K562 (cell line): ENCODE results near the gene TSPAN11. TPM values are rescaled to one million over a fixed set of nuclear protein-coding genes. Genes with fewer than 3 reads are reported as not detected.

Experiments
- ATAC-seq: fragments of 200-7000 bp; cut with Tn5 transposase; 3 replicates; pipeline ENCODE4 v1.9.1; 2020; ENCODE audit warnings: moderate library complexity
- BruUV-seq: library from RNA; stranded (reverse); fragments of 400-500 nt; replicated peaks from 2 replicates; lab custom pipeline; 2021; lab: Mats Ljungman, UMichigan
- CTCF ChIA-PET: fragments of 300-600 bp; formaldehyde crosslinking; extraction: SDS; loops from one replicate; lab custom pipeline; 2021; ENCODE audit warnings: low intra/inter-chr PET ratio; lab: Yijun Ruan, JAX
- POLR2A ChIA-PET: fragments of 300-600, 350-650 bp; sonication (Branson Sonifier 250); formaldehyde crosslinking; extraction: SDS; loops from one replicate; lab custom pipeline; 2021; ENCODE audit warnings: antibody characterized with exemption, inconsistent platforms; lab: Yijun Ruan, JAX
- DNase-seq, 4 experiments: peaks; one replicate each; pipeline versions ENCODE4 v3.0.0 to v3.0.0-alpha.2; 2011 to 2018; ENCODE audit warnings: low spot score in 3 of 4, mixed read lengths in 3 of 4; ENCODE audit errors: extremely low read depth in 1 of 4
- FAIRE-seq: peaks from 2 replicates; lab custom pipeline; 2011; peaks lifted over from hg19 to GRCh38; lab: Jason Lieb, UNC
- H2AFZ ChIP-seq: 2 replicates; pipeline ENCODE4 v1.6.0; 2011; ENCODE audit warnings: low read depth, low read length, control low read depth, inconsistent platforms
- H3K27ac ChIP-seq: fragments of 200-600 bp; 3 replicates; pipeline ENCODE4 v1.8.0; 2011; ENCODE audit warnings: low read depth, mild to moderate bottlenecking, control low read depth, inconsistent platforms, low read length, moderate library complexity, mixed read lengths; ENCODE audit errors: extremely low read depth
- H3K27me3 ChIP-seq, 2 experiments: fragments of 300-600 bp in 1 of 2; 2 replicates in 1 of 2; 3 replicates in 1 of 2; pipeline versions ENCODE4 v1.6.0 to v1.8.0; 2011; ENCODE audit warnings: inconsistent platforms in 2 of 2, low read length in 2 of 2, mild to moderate bottlenecking in 1 of 2, mixed read lengths in 1 of 2, moderate library complexity in 1 of 2; ENCODE audit not compliant: control insufficient read depth in 2 of 2, insufficient read depth in 2 of 2
- H3K36me3 ChIP-seq: fragments of 300-600 bp; 3 replicates; pipeline ENCODE4 v1.8.0; 2011; ENCODE audit warnings: mild to moderate bottlenecking, low read length, inconsistent platforms; ENCODE audit not compliant: control insufficient read depth, insufficient read depth
- H3K4me1 ChIP-seq, 2 experiments: fragments of 200-600 bp in 1 of 2; replicated peaks in 1 of 2; 2 replicates in 1 of 2; 3 replicates in 1 of 2; pipeline versions ENCODE4 v1.5.1 to v1.8.0; 2011; ENCODE audit warnings: inconsistent platforms in 2 of 2, low read length in 2 of 2, mild to moderate bottlenecking in 1 of 2, mixed read lengths in 1 of 2, moderate library complexity in 1 of 2; ENCODE audit not compliant: control insufficient read depth in 2 of 2, insufficient read depth in 2 of 2
- H3K4me2 ChIP-seq: 2 replicates; pipeline ENCODE4 v1.6.1; 2011; ENCODE audit warnings: low read length, control low read depth, inconsistent platforms, mixed read lengths; ENCODE audit not compliant: insufficient read depth
- H3K4me3 ChIP-seq: fragments of 200-600 bp; sonication (generic), shearing (Covaris generic); 2 replicates; pipeline ENCODE4 v1.5.1; 2016; ENCODE audit warnings: control low read depth, inconsistent platforms
- H3K79me2 ChIP-seq: fragments of 200-600 bp; 3 replicates; pipeline ENCODE4 v1.8.0; 2011; ENCODE audit warnings: low read length, inconsistent platforms; ENCODE audit not compliant: control insufficient read depth, insufficient read depth
- H3K9ac ChIP-seq, 2 experiments: 2 replicates each; pipeline versions ENCODE4 v1.6.0 to v1.6.1; 2011; ENCODE audit warnings: low read depth in 2 of 2, low read length in 2 of 2, control low read depth in 1 of 2, inconsistent platforms in 1 of 2, mild to moderate bottlenecking in 1 of 2, mixed read lengths in 1 of 2; ENCODE audit not compliant: insufficient read depth in 1 of 2
- H3K9me1 ChIP-seq: one replicate; pipeline ENCODE4 v1.6.0; 2011; ENCODE audit warnings: inconsistent platforms, mild to moderate bottlenecking, low read length, moderate library complexity; ENCODE audit not compliant: control insufficient read depth, insufficient read depth
- H3K9me3 ChIP-seq: replicated peaks from 2 replicates; pipeline ENCODE4 v1.5.1; 2011; ENCODE audit warnings: low read depth, low read length, inconsistent platforms; ENCODE audit not compliant: control insufficient read depth, insufficient read depth
- H4K20me1 ChIP-seq: replicated peaks from 2 replicates; pipeline ENCODE4 v1.6.1; 2011; ENCODE audit warnings: low read length, inconsistent platforms, mixed read lengths; ENCODE audit not compliant: control insufficient read depth, insufficient read depth
- ARNT ChIP-seq, 2 experiments: fragments of 450-650 bp; IDR thresholded peaks; 2 replicates each; pipeline ENCODE4 v1.6.1; 2016; ENCODE audit warnings: mild to moderate bottlenecking in 1 of 2
- BRD9 ChIP-seq: fragments of 450-650 bp; IDR thresholded peaks from 2 replicates; pipeline ENCODE4 v1.6.1; 2018; ENCODE audit warnings: low read depth; ENCODE audit not compliant: partially characterized antibody
- CGGBP1 ChIP-seq: fragments of 250-450 bp; sonication (Bioruptor Pico); IDR thresholded peaks from 2 replicates; pipeline ENCODE4 v1.9.0; 2021; ENCODE audit warnings: mild to moderate bottlenecking
- KDM5B ChIP-seq: fragments of 200-600 bp; sonication (generic); IDR thresholded peaks from 2 replicates; pipeline ENCODE4 v1.6.1; 2012; ENCODE audit warnings: low read depth, mild to moderate bottlenecking, moderate library complexity, low read length, control low read depth, inconsistent platforms; ENCODE audit not compliant: insufficient replicate concordance
- MTA1 ChIP-seq: fragments of 450-650 bp; IDR thresholded peaks from 2 replicates; pipeline ENCODE4 v1.6.1; 2017; ENCODE audit warnings: borderline replicate concordance
- NFE2 ChIP-seq: IDR thresholded peaks from 2 replicates; pipeline ENCODE4 v1.6.1; 2014; ENCODE audit warnings: antibody characterized with exemption, low read depth
- NR2C1 ChIP-seq, 2 experiments: fragments of 450-650 bp; IDR thresholded peaks; 2 replicates each; pipeline ENCODE4 v1.6.1; 2017; ENCODE audit warnings: mild to moderate bottlenecking in 2 of 2, antibody characterized with exemption in 1 of 2, inconsistent platforms in 1 of 2, missing compliant biosample characterization in 1 of 2, missing genetic modification characterization in 1 of 2
- PPARD ChIP-seq: fragments of 250-450 bp; sonication (Bioruptor Pico); IDR thresholded peaks from 2 replicates; pipeline ENCODE4 v1.8.0; 2022; ENCODE audit warnings: inconsistent platforms, mild to moderate bottlenecking, moderate library complexity
- SMARCA5 ChIP-seq: fragments of 450-650 bp; IDR thresholded peaks from 2 replicates; pipeline ENCODE4 v1.6.1; 2016
- SMARCE1 ChIP-seq: fragments of 450-650 bp; IDR thresholded peaks from 2 replicates; pipeline ENCODE4 v1.7.1; 2016; ENCODE audit warnings: mild to moderate bottlenecking
- STAT5A ChIP-seq: IDR thresholded peaks from 2 replicates; pipeline ENCODE4 v1.6.1; 2012; ENCODE audit warnings: low read length, inconsistent platforms, borderline replicate concordance
- TCF7 ChIP-seq: sonication (generic); IDR thresholded peaks from 2 replicates; pipeline ENCODE4 v1.6.1; 2016; ENCODE audit warnings: antibody characterized with exemption, borderline replicate concordance
- TRIM24 ChIP-seq, 2 experiments: fragments of 450-650 bp; IDR thresholded peaks; 2 replicates each; pipeline ENCODE4 v1.6.1; 2016
- ZBTB7A ChIP-seq: IDR thresholded peaks from 2 replicates; pipeline ENCODE4 v1.6.1; 2011; ENCODE audit warnings: low read depth, mild to moderate bottlenecking, low read length, moderate library complexity, borderline replicate concordance; ENCODE audit not compliant: control insufficient read depth
- ZNF561 ChIP-seq: fragments of 450-650 bp; formaldehyde crosslinking; conservative IDR thresholded peaks from 2 replicates; pipeline ENCODE4 v1.4.0; 2020; ENCODE audit warnings: mild to moderate bottlenecking, moderate library complexity
- ZNF583 ChIP-seq: fragments of 250-450 bp; sonication (Bioruptor Pico); IDR thresholded peaks from 2 replicates; pipeline ENCODE4 v1.4.0; 2020
- ZNF589 ChIP-seq: fragments of 200-800 bp; sonication (Bioruptor generic); IDR thresholded peaks from 2 replicates; pipeline ENCODE4 v1.6.1; 2016; ENCODE audit warnings: low read depth, missing genetic modification characterization, missing compliant biosample characterization
- ZNF75A ChIP-seq: fragments of 450-650 bp; formaldehyde crosslinking; IDR thresholded peaks from 2 replicates; pipeline ENCODE4 v1.4.0; 2020; ENCODE audit warnings: mild to moderate bottlenecking
- WGBS: fragments of 100-300 bp; shearing (Covaris generic); methylation state at CpG from one replicate; pipeline ENCODE4 v1.1.6; 2016; ENCODE audit warnings: low coverage, mixed read lengths; ENCODE audit not compliant: insufficient coverage; ENCODE audit errors: missing lambda C conversion rate; 5-methylcytosine and 5-hydroxymethylcytosine counted together
- in situ Hi-C: fragments of 300-500 bp; cut with MboI; formaldehyde crosslinking; loops from 4 replicates; pipeline ENCODE4 v1.15.0; 2018; ENCODE audit warnings: inconsistent platforms, mixed read lengths
- intact Hi-C: fragments of 100-400 bp; cut with micrococcal nuclease; formaldehyde crosslinking; loops from 2 replicates; pipeline ENCODE4 v1.14.2; 2022
- polyA plus RNA-seq, 8 experiments: library from polyadenylated mRNA; depleted of rRNA in 4 of 8; stranded (reverse) in 5 of 8; unstranded in 3 of 8; fragments of >200 nt; fragmentation: Nextera tagmentation in 2 of 8; fragmentation: Illumina TruSeq in 1 of 8; extraction: Ambion mirVana in 2 of 8; extraction: Trizol in 1 of 8; gene quantifications; 2 replicates each; pipeline versions ENCODE4 v1.2.1 to v1.2.3, GENCODE V29; 2011 to 2014; ENCODE audit warnings: inconsistent platforms in 1 of 8, missing spikeins in 1 of 8
- total RNA-seq, 7 experiments: library from RNA; depleted of rRNA in 6 of 7; stranded (reverse); fragments of >200 nt in 6 of 7; fragmentation: Illumina TruSeq in 2 of 7; extraction: Trizol in 2 of 7; gene quantifications; 2 replicates each; pipeline versions ENCODE4 v1.2.1 to v1.2.3, GENCODE V29; 2011 to 2021; ENCODE audit warnings: low replicate concordance in 1 of 7
- TF ChIP-seq, protein P1 (sequence below): sonication (generic); formaldehyde crosslinking; IDR thresholded peaks from 2 replicates; pipeline ENCODE4 v1.8.0; 2022; ENCODE audit warnings: mild to moderate bottlenecking, low read depth, missing genetic modification reagents
- TF ChIP-seq, protein P2 (sequence below), 2 experiments: fragments of 250-450 bp in 1 of 2; fragments of 450-650 bp in 1 of 2; sonication (Bioruptor Pico) in 1 of 2; IDR thresholded peaks; 2 replicates each; pipeline versions ENCODE4 v1.6.1 to v1.8.0; 2016 to 2021; ENCODE audit warnings: mild to moderate bottlenecking in 2 of 2, moderate library complexity in 2 of 2, missing compliant biosample characterization in 1 of 2, missing genetic modification characterization in 1 of 2

The TSPAN11 gene
- total and polyA plus RNA-seq, 9 of the 15 experiments (the other 6 are each of a cell fraction or from before 2014, with no cell fraction given), result not detected

- TF ChIP-seq ZNF583 (CRISPR knock-in tag), result no peak
- no peak for TF ChIP-seq ARNT (IDR thresholded peaks at IDR 0.05)
- no peak for TF ChIP-seq ZBTB7A
- TF ChIP-seq TRIM24 (IDR thresholded peaks at IDR 0.05), result no peak
- no peak for TF ChIP-seq ZNF561 (CRISPR knock-in tag)
- TF ChIP-seq, protein P1, sequence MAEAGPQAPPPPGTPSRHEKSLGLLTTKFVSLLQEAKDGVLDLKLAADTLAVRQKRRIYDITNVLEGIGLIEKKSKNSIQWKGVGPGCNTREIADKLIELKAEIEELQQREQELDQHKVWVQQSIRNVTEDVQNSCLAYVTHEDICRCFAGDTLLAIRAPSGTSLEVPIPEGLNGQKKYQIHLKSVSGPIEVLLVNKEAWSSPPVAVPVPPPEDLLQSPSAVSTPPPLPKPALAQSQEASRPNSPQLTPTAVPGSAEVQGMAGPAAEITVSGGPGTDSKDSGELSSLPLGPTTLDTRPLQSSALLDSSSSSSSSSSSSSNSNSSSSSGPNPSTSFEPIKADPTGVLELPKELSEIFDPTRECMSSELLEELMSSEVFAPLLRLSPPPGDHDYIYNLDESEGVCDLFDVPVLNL (CRISPR knock-in tag), result no peak
- TF ChIP-seq, protein P2, sequence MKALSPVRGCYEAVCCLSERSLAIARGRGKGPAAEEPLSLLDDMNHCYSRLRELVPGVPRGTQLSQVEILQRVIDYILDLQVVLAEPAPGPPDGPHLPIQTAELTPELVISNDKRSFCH (CRISPR knock-in tag; IDR thresholded peaks at IDR 0.05), result no peak
- TF ChIP-seq, protein P2 (tag; IDR thresholded peaks at IDR 0.05), result no peak
- no peak for TF ChIP-seq STAT5A
- no peak for TF ChIP-seq NFE2
- TF ChIP-seq TCF7, result no peak
- no peak for TF ChIP-seq KDM5B
- no peak for TF ChIP-seq NR2C1 (IDR thresholded peaks at IDR 0.05)
- no peak for TF ChIP-seq NR2C1 (tag; IDR thresholded peaks at IDR 0.05)
- no peak for TF ChIP-seq MTA1
- TF ChIP-seq ZNF589, result no peak
- no peak for TF ChIP-seq CGGBP1 (CRISPR knock-in tag)
- TF ChIP-seq BRD9, result no peak
- TF ChIP-seq SMARCA5, result no peak
- TF ChIP-seq PPARD (CRISPR knock-in tag), result no peak
- TF ChIP-seq ZNF75A, result no peak
- no peak for TF ChIP-seq SMARCE1
- peaks cover 0 to 11% of the 10 kb centered on the region in 2 experiments; a peak in 2 of 5 replicates for H3K27me3 ChIP-seq
- H2AFZ ChIP-seq, result no peak overlapping the region
- H3K4me3 ChIP-seq, result no peak overlapping the region
- no peaks in the 10 kb centered on the region for H3K4me1 ChIP-seq
- no TSS peak for BruUV-seq
- no peaks in the 10 kb centered on the region for H3K9me1 ChIP-seq
- intact Hi-C loops, result no loop called here
- H3K79me2 ChIP-seq, result no peaks in the 10 kb centered on the region
- ATAC-seq (no peak), FAIRE-seq (no peak), DNase-seq (no peak)
- H4K20me1 ChIP-seq, result no peaks in the 10 kb centered on the region
- H3K27ac ChIP-seq, result no peak overlapping the region
- ChIA-PET POLR2A (no interaction called here), CTCF (no interaction called here)
- 0% methylated on average over 6 of the region's 6 CpGs for WGBS
- no peaks in the 10 kb centered on the region for H3K36me3 ChIP-seq
- in situ Hi-C loops, result no loop called here
- no peak overlapping the region for H3K4me2 ChIP-seq
- H3K9me3 ChIP-seq, result no peaks in the 10 kb centered on the region
- H3K9ac ChIP-seq, result no peak overlapping the region
These were observed 15.3 kb upstream of the TSPAN11 start for GRCh38 chr12:30911207-30911606.
